Measurements from ENCODE around the gene RAB24. TPM values are rescaled to one million over a fixed set of nuclear protein-coding genes. Genes with fewer than 3 reads are reported as not detected.

RAB24 gene
- total RNA-seq, 1 donor from 2014 or later, result 28.3 TPM

DNA sequence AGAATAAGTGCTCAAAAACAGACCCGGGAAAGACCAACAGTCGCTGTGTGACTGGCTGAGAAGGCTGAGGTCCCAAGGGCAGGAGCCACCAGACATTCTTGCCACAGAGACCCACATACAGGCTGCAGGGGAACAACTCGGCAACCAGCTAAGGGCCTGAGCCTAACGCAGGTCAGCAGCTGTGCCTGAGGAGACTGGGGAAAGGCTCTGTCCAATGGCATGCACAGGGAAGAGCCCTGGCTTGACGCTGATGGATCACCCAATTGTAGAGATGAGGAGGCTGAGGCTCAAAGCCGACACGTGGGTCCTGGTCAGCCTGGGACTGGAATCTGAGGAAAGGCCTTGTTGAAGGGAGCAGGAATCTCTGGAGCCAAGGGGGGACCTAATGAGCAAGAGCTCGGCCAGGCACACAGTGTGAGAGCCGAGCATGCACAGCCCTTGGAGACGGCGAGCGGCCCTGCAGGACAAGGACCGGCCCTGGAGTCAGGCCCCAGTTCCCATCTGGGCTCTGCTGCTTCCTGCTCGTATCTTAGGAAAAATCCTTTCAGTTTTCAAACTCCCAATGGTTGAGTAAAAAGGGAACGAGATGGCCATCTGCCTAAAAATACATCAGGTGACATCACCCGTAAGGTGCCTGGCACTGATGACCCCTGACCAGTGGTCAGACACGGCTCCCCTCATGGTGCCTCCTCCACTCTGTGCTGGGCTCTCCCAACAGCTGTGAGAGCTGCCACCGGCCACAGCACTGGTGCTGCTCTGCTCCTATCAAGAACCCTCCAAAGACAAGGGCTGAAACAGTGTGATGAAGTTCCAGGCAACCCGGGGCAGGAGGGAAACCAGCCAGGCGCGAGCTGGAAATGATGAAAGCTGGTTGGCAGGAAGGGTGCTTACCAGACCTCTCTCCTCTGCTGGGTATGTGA is 31.5 kb upstream of the RAB24 start:
- no peaks in the 10 kb centered on the region for H3K4me1 Mint-ChIP-seq

DNA sequence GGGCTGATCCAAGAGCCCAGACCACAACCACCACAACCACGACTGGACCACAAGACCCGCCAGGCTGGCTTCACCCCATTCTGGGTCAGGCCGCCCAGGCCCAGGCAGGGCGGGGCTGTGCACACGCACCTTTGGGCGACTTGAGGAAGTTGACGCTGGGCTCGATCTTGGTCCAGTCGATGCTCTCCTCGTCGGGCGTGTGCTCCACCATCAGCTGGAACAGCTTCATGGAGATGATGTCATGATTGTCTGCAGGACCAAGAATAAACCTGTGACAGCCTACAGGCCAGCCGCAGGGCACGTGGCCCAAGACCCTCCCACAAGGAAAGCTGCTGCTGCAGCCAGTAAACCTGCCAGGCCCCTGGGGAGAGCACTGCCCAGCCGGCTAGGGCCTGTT is 30.6 kb upstream of the RAB24 start:
- Mint-ChIP-seq H3K4me3 (no peak overlapping the region), H3K27me3 (ENCODE audit: low read depth) (no peaks in the 10 kb centered on the region), H3K27ac (no peak overlapping the region), H3K4me1 (no peaks in the 10 kb centered on the region), H3K9me3 (no peaks in the 10 kb centered on the region), H3K36me3 (peaks cover 29% of the 10 kb centered on the region)
- TF ChIP-seq, protein P1, sequence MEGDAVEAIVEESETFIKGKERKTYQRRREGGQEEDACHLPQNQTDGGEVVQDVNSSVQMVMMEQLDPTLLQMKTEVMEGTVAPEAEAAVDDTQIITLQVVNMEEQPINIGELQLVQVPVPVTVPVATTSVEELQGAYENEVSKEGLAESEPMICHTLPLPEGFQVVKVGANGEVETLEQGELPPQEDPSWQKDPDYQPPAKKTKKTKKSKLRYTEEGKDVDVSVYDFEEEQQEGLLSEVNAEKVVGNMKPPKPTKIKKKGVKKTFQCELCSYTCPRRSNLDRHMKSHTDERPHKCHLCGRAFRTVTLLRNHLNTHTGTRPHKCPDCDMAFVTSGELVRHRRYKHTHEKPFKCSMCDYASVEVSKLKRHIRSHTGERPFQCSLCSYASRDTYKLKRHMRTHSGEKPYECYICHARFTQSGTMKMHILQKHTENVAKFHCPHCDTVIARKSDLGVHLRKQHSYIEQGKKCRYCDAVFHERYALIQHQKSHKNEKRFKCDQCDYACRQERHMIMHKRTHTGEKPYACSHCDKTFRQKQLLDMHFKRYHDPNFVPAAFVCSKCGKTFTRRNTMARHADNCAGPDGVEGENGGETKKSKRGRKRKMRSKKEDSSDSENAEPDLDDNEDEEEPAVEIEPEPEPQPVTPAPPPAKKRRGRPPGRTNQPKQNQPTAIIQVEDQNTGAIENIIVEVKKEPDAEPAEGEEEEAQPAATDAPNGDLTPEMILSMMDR (IDR thresholded peaks at IDR 0.05; ENCODE audit: unreplicated experiment), result no peak
- DNase-seq (ENCODE audit: low spot score in 2 of 2, unreplicated experiment in 2 of 2), result no peak

More for the DNA sequence above, 31.5 kb upstream of the RAB24 start:
- Mint-ChIP-seq H3K36me3 (peaks cover 32% of the 10 kb centered on the region), H3K9me3 (no peaks in the 10 kb centered on the region), H3K27ac (no peak overlapping the region), H3K4me3 (no peak overlapping the region), H3K27me3 (ENCODE audit: low read depth) (no peaks in the 10 kb centered on the region)
- TF ChIP-seq, protein P1 (IDR thresholded peaks at IDR 0.05; ENCODE audit: unreplicated experiment), result no peak
- DNase-seq (ENCODE audit: low spot score in 2 of 2, unreplicated experiment in 2 of 2), result no peak

DNA sequence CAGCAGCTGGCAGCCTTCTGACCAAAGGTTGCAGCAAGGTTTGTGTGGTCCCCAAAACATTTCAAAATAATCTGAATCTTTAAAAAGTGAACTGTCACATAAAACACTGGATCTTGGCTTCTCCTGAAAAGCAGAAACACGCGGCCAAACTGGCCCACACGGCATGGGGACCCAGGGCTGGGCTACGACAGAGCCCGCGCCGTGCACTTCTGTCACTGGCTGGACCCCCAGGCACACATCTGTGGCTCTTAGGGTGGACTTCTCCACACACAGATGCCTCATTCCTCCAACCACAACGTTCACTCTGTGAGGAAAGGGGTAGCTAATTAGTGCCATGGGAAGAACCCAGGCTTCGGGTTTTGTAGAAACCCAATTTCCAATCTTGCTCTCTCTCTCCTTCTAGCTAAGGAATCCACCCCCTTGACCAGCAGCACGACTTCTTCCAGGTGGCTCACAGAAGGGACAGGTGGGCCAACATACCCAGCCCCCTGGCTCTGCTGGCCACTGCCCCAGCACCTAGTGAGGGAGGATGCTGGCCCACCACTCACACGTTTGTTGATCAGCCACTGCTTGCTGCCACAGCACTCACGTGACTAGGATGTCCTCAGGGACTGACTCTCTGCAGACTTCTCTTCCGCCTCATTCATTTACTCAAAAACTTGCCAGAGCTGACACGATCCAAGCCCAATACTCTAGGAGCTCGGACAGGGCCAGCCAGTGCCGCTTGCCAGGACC is 30.1 kb upstream of the RAB24 start:
- H3K9me3 Mint-ChIP-seq, result no peaks in the 10 kb centered on the region
- TF ChIP-seq, protein P1 (IDR thresholded peaks at IDR 0.05; ENCODE audit: unreplicated experiment), result no peak
- no peak for DNase-seq (ENCODE audit: low spot score in 2 of 2, unreplicated experiment in 2 of 2)
- H3K4me3 Mint-ChIP-seq, result no peak overlapping the region
- no peak overlapping the region for H3K27ac Mint-ChIP-seq
- no peaks in the 10 kb centered on the region for H3K4me1 Mint-ChIP-seq
- peaks cover 29% of the 10 kb centered on the region for H3K36me3 Mint-ChIP-seq
- no peaks in the 10 kb centered on the region for H3K27me3 Mint-ChIP-seq (ENCODE audit: low read depth)

DNA sequence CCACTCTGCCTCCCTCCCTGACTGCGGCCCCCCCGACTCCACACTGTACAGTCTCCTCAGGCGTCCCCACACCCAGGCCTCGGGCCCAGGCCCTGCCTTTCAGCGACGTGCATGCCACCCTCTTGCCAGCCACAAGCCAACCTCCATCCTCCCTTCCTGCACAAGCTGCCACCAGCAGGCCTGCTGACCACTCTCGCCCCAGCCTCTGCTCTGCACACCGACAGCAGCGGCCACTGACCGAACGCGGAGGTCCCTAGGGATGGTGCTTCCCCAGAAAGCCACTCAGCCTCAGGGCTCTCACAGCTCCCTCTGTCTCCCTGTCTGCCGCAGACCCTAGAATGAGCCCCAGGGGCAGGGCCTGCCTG is 29.4 kb upstream of the RAB24 start:
- H3K9me3 Mint-ChIP-seq, result no peaks in the 10 kb centered on the region
- peaks cover 29% of the 10 kb centered on the region for H3K36me3 Mint-ChIP-seq
- no peak overlapping the region for H3K27ac Mint-ChIP-seq
- no peak overlapping the region for H3K4me3 Mint-ChIP-seq
- H3K27me3 Mint-ChIP-seq (ENCODE audit: low read depth), result no peaks in the 10 kb centered on the region
- TF ChIP-seq, protein P1 (IDR thresholded peaks at IDR 0.05; ENCODE audit: unreplicated experiment), result no peak
- no peaks in the 10 kb centered on the region for H3K4me1 Mint-ChIP-seq
- no peak for DNase-seq (ENCODE audit: low spot score in 2 of 2, unreplicated experiment in 2 of 2)

DNA sequence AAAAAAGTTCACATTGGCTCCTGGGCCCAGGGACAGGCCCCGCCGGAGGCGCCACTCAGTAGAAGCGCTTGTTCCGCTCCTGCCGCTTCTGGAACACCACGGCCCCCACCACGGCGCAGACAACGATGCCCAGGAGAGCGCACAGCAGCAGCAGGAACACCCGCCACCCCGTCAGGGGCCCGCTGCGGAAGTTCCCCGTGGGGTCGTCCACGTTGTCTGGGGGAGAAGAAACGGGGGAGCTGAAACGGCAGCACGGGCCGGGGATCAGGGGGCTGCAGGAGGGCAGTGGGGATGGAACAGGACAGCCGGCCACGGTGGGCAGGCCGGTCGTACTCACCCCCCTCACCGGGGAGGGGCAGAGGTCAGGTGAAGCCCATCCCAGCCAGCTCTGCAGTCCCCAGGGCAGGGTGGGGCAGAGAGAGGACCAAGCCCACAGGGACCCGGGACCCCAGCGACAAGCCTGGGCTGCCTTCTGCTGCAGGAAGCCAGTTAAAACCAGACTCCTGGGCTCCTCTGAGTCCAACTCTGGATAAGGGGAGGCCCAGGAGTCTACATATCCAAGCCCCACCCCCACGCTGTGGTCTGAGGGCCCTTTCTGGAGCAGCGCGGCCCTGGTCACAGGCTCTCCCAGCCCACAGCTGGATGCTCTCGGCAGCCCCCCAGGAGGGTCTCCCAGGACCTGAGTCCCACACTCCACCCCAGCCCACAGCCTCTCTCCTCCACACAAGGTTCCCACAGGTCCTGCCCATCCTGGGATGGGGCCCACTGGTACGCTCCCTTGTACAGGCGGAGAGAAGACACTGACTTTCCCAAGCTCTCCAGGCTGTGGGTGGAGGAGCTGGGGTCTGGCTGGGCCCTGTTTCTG is 28.7 kb upstream of the RAB24 start:
- no peak overlapping the region for H3K27ac Mint-ChIP-seq
- no peaks in the 10 kb centered on the region for H3K9me3 Mint-ChIP-seq
- TF ChIP-seq, protein P1 (IDR thresholded peaks at IDR 0.05; ENCODE audit: unreplicated experiment), result no peak
- no peaks in the 10 kb centered on the region for H3K27me3 Mint-ChIP-seq (ENCODE audit: low read depth)
- H3K4me3 Mint-ChIP-seq, result no peak overlapping the region
- H3K36me3 Mint-ChIP-seq, result peaks cover 29% of the 10 kb centered on the region
- DNase-seq (ENCODE audit: low spot score in 2 of 2, unreplicated experiment in 2 of 2), result no peak
- H3K4me1 Mint-ChIP-seq, result no peaks in the 10 kb centered on the region
